ENCODE data around the gene POU5F1.
"Not testable (repeated sequence)": the region's sequence is repeated elsewhere in the genome, so short reads cannot be mapped to it uniquely, and the experiment has no call there.

Gene POU5F1

GRCh38 chr6:31170600-31170881, at the start of gene POU5F1:
TSS of gene POU5F1 (minus strand) at chr6:31170682. CDS start at chr6:31170620, 62 bp downstream.
- DNase-seq (ENCODE audit: extremely low read depth, insufficient read length), result no peak
- TF ChIP-seq CTCF (IDR thresholded peaks at IDR 0.05; ENCODE audit: insufficient read depth, low read length, poor library complexity, severe bottlenecking), result no peak
- no peaks in the 10 kb centered on the region for H3K36me3 ChIP-seq (ENCODE audit: control insufficient read depth, insufficient read depth, low read length)
- no peak within 1 kb of the TSS for H3K4me3 ChIP-seq (replicated peaks; ENCODE audit: low read depth, low read length)
- no peaks in the 10 kb centered on the region for H3K27me3 ChIP-seq (replicated peaks; ENCODE audit: control insufficient read depth, insufficient read depth, low read length)

GRCh38 chr6:31216208-31216898, 45.9 kb upstream of the POU5F1 start:
- no peak for DNase-seq (ENCODE audit: extremely low read depth, insufficient read length)
- no peak for TF ChIP-seq CTCF (IDR thresholded peaks at IDR 0.05; ENCODE audit: insufficient read depth, low read length, poor library complexity, severe bottlenecking)

GRCh38 chr6:31215216-31215615, 44.7 kb upstream of the POU5F1 start:
- not testable (repeated sequence) for H3K27me3 ChIP-seq (replicated peaks; ENCODE audit: control insufficient read depth, insufficient read depth, low read length); H3K4me3 ChIP-seq (replicated peaks; ENCODE audit: low read depth, low read length); H3K36me3 ChIP-seq (ENCODE audit: control insufficient read depth, insufficient read depth, low read length); DNase-seq (ENCODE audit: extremely low read depth, insufficient read length)

More at GRCh38 chr6:31216208-31216898, 45.9 kb upstream of the POU5F1 start:
- Histone ChIP-seq H3K4me3 (replicated peaks; ENCODE audit: low read depth, low read length) (no peak overlapping the region), H3K36me3 (ENCODE audit: control insufficient read depth, insufficient read depth, low read length) (no peaks in the 10 kb centered on the region), H3K27me3 (replicated peaks; ENCODE audit: control insufficient read depth, insufficient read depth, low read length) (no peaks in the 10 kb centered on the region)

- DNase-seq (ENCODE audit: extremely low read depth, insufficient read length), result no peak
- H3K4me3 ChIP-seq (replicated peaks; ENCODE audit: low read depth, low read length), result no peak overlapping the region
- no peaks in the 10 kb centered on the region for H3K27me3 ChIP-seq (replicated peaks; ENCODE audit: control insufficient read depth, insufficient read depth, low read length)
- H3K36me3 ChIP-seq (ENCODE audit: control insufficient read depth, insufficient read depth, low read length), result no peaks in the 10 kb centered on the region
- TF ChIP-seq CTCF (IDR thresholded peaks at IDR 0.05; ENCODE audit: insufficient read depth, low read length, poor library complexity, severe bottlenecking), result no peak
These were observed 44.0 kb upstream of the POU5F1 start for GRCh38 chr6:31214516-31214915.

GRCh38 chr6:31210741-31211532, 40.5 kb upstream of the POU5F1 start:
- no peak for DNase-seq (ENCODE audit: extremely low read depth, insufficient read length)
- no peak for TF ChIP-seq CTCF (IDR thresholded peaks at IDR 0.05; ENCODE audit: insufficient read depth, low read length, poor library complexity, severe bottlenecking)

GRCh38 chr6:31210123-31210522, 39.6 kb upstream of the POU5F1 start:
- Histone ChIP-seq H3K27me3 (replicated peaks; ENCODE audit: control insufficient read depth, insufficient read depth, low read length) (no peaks in the 10 kb centered on the region), H3K4me3 (replicated peaks; ENCODE audit: low read depth, low read length) (no peak overlapping the region), H3K36me3 (ENCODE audit: control insufficient read depth, insufficient read depth, low read length) (no peaks in the 10 kb centered on the region)
- TF ChIP-seq CTCF (IDR thresholded peaks at IDR 0.05; ENCODE audit: insufficient read depth, low read length, poor library complexity, severe bottlenecking), result no peak
- DNase-seq (ENCODE audit: extremely low read depth, insufficient read length), result no peak

More at GRCh38 chr6:31210741-31211532, 40.5 kb upstream of the POU5F1 start:
- no peak overlapping the region for H3K4me3 ChIP-seq (replicated peaks; ENCODE audit: low read depth, low read length)
- H3K27me3 ChIP-seq (replicated peaks; ENCODE audit: control insufficient read depth, insufficient read depth, low read length), result no peaks in the 10 kb centered on the region
- H3K36me3 ChIP-seq (ENCODE audit: control insufficient read depth, insufficient read depth, low read length), result no peaks in the 10 kb centered on the region
